GM12874 (cell line): ENCODE results near the gene BCL2L2.

Source experiments
- TF ChIP-seq, protein P1 (sequence below): IDR thresholded peaks from 2 replicates; pipeline ENCODE4 v1.5.1; 2011; ENCODE audit warnings: low read depth, mild to moderate bottlenecking, control low read depth, low read length, moderate library complexity; ENCODE audit not compliant: insufficient read depth

Gene BCL2L2

DNA sequence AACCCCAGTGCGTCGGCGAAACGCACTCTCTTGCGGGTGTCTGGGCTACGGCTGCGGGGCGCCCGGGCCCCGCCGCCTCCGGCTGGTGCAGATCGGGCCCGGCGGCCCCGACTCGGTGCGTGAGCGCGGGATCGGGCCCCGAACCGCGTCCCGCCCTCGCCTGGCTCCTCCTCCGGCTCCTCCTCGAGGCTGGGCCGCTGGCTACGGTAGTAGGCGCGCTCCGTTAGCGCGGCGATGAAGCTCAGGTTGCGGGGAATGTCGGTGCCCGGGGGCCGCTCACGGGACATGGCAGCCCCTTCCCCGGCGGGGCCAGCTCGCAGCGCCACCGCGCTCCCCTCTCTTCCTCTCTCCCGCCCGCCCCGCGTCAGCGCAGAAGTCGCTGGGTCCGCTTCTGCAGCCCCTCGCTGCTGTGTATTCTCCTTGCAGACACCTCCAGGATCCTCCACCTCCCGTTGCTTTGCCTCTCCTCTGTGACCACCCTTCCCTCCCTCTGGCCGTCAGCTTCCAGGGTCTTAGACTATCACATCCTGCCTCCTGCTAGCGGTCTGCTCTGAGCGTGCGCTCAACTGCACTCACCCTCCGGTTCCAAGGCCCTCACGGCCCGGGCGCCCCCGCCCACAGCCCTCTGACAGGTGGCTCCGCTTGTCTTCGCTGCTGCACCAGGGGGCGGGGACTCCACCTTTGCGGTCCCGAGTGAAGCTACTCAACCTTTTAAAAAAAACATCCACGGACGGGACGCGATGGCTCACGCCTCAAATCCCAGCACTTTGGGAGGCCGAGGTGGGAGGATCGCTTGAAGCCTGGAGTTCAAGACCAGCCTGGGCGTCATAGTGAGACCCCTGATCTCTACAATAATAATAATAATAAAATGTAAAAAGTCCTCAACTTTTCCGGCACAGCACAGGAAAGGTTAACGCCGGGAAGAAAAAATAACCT, 4.1 kb upstream of the BCL2L2 start, which contains the start of gene PPP1R3E:
PPP1R3E (minus strand) TSS at position 570 of the 936 bp plus-strand sequence; CDS start at position 287, 283 bp downstream.
- TF ChIP-seq, protein P1, sequence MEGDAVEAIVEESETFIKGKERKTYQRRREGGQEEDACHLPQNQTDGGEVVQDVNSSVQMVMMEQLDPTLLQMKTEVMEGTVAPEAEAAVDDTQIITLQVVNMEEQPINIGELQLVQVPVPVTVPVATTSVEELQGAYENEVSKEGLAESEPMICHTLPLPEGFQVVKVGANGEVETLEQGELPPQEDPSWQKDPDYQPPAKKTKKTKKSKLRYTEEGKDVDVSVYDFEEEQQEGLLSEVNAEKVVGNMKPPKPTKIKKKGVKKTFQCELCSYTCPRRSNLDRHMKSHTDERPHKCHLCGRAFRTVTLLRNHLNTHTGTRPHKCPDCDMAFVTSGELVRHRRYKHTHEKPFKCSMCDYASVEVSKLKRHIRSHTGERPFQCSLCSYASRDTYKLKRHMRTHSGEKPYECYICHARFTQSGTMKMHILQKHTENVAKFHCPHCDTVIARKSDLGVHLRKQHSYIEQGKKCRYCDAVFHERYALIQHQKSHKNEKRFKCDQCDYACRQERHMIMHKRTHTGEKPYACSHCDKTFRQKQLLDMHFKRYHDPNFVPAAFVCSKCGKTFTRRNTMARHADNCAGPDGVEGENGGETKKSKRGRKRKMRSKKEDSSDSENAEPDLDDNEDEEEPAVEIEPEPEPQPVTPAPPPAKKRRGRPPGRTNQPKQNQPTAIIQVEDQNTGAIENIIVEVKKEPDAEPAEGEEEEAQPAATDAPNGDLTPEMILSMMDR, result no peak

DNA sequence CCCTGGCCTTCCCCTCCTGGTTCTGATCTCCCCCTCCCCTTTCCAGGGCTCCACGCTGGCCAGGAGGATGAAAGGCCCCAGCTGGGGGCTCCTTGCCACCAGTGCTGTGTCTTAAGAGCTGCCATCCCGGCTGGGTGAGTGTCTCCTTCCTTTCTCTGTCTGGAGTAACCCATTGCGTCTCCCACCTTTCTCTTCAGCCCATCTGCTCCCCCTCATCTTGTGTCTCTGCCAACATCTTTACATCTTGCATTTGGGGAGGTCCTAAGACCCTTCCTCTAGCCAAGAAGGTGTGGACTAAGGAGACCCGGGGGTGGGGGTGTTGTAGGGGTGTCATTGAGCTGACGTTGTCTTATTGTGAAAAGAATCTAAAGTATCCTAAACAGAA, 505 bp downstream of the BCL2L2 start:
- TF ChIP-seq, protein P1, result no peak

DNA sequence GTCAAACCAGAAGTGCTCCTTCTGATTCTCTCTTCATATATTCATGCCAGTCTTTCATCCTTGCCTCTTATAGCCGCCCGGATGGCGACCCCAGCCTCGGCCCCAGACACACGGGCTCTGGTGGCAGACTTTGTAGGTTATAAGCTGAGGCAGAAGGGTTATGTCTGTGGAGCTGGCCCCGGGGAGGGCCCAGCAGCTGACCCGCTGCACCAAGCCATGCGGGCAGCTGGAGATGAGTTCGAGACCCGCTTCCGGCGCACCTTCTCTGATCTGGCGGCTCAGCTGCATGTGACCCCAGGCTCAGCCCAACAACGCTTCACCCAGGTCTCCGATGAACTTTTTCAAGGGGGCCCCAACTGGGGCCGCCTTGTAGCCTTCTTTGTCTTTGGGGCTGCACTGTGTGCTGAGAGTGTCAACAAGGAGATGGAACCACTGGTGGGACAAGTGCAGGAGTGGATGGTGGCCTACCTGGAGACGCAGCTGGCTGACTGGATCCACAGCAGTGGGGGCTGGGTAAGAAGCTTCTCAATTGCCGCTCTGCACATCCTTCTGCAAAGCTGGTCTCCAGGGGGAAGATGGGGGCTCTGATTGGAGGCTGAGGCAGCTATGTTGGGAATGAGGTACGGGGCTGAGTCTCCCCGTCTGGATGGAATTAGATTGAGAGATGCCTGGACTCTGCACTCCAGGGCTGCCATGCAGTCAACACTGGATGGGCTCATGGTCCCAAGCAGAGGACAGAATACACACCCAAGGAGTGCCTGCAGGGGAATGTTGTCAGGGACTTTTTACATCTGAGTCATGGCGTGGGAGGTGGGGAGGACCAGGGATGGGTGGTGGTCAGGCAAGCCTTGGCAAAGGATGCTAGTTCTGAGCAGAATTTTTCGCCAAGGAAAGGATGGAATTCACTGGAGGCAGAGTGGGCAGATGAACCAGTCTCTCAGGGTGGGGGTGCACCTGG, 1.3 kb downstream of the BCL2L2 start:
- TF ChIP-seq, protein P1, result no peak

DNA sequence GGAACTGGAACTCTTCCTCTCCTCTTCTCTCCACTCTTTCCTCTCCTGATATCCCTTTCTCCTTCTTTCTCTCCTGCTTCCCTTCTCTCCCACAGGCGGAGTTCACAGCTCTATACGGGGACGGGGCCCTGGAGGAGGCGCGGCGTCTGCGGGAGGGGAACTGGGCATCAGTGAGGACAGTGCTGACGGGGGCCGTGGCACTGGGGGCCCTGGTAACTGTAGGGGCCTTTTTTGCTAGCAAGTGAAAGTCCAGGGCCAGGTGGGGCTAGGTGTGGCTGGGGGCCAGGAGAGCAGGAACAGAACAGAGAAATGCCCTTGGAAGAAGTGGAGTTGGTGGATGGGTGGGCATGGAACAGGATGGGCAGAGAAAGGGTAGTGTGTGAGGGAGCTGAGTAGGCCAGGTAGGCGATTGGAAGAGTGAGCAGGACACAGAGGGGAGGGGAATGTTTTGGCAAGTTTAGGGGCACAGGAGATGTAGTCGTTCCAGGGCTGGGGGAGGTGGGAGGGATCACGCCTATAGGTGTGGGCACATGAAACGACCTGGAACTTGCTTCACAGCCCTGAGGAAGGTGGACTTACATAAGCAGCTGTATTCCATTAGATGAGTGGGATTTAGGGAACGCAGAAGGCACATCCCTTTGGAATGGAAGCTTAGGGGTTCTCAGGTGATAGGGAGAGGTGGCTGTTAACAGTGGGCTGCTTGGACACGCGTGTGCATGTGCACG, 2.2 kb downstream of the BCL2L2 start:
- TF ChIP-seq, protein P1, result no peak

DNA sequence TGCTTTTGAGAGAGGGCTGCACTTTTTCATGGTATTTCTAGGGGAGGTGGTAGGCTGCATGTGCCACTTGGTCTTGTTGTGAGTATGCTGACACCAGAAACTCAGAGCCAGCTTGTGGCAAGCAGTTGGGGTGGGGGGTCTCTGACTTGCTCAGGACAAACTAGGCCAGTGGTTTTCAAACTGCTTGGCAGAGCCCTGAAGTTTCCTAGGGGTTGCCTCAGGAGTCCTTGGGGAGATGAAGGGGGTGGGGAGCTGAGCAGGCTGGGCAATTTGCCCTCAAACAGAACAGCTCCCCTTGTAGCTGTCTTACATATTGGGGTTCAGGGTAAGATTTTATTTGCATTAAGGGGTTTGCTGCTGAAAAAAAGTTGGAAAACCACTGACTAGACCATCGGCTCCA, 3.9 kb downstream of the BCL2L2 start:
- TF ChIP-seq, protein P1, result no peak

DNA sequence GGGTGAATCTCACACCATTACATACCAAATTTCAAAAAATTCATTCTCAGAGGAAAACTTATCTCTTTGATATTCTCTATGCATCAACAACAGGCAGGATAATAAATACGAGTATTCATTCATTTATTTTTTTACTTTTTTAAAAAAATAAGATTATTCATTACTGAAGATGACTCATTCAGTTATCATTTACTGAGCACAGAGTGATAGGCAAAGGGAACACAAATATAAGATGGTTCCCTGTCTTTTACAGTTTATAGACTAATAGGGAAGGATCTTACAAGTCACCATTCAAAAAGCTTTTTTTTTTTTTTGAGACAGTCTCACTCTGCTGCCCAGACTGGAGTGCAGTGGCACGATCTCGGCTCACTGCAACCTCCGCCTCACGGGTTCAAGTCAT, 9.7 kb downstream of the BCL2L2 start:
- TF ChIP-seq, protein P1, result no peak
